ENCODE data around the gene R3HDML.
"Not testable (repeated sequence)": the region's sequence is repeated elsewhere in the genome, so short reads cannot be mapped to it uniquely, and the experiment has no call there.

DNA sequence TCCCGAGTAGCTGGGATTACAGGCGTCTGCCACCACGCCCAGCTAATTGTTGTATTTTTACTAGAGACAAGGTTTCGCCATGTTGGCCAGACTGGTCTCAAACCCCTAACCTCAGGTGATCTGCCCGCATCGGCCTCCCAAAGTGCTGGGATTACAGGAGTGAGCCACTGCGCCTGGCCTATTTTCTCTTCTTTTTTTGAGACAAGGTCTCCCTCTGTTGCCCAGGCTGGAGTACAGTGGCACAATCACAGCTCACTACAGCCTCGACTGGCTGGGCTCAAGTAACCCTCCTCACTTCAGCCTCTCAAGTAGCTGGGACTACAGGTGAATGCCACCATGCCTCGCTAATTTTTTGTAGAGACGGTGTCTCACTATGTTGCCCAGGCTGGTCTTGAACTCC, 9.1 kb downstream of the R3HDML start:
- TF ChIP-seq POLR2AphosphoS5 (IDR thresholded peaks at IDR 0.05; ENCODE audit: insufficient read depth in 1 of 2, low read depth in 1 of 2): not testable (repeated sequence)
- TF ChIP-seq, protein P1, sequence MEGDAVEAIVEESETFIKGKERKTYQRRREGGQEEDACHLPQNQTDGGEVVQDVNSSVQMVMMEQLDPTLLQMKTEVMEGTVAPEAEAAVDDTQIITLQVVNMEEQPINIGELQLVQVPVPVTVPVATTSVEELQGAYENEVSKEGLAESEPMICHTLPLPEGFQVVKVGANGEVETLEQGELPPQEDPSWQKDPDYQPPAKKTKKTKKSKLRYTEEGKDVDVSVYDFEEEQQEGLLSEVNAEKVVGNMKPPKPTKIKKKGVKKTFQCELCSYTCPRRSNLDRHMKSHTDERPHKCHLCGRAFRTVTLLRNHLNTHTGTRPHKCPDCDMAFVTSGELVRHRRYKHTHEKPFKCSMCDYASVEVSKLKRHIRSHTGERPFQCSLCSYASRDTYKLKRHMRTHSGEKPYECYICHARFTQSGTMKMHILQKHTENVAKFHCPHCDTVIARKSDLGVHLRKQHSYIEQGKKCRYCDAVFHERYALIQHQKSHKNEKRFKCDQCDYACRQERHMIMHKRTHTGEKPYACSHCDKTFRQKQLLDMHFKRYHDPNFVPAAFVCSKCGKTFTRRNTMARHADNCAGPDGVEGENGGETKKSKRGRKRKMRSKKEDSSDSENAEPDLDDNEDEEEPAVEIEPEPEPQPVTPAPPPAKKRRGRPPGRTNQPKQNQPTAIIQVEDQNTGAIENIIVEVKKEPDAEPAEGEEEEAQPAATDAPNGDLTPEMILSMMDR (IDR thresholded peaks at IDR 0.05): not testable (repeated sequence)

Measured in vagina (tissue), 2 donors.